SK-N-SH (cell line): ENCODE data around the gene ASCC2. TPM values are rescaled to one million over a fixed set of nuclear protein-coding genes. Genes with fewer than 3 reads are reported as not detected.

Experiments used
- CTCF ChIA-PET: fragments of 300-600, 350-600 bp; formaldehyde crosslinking; extraction: SDS; loops from one replicate; lab custom pipeline; 2021; lab: Yijun Ruan, JAX
- POLR2A ChIA-PET: fragments of 350-600 bp; sonication (Branson Sonifier 250); formaldehyde crosslinking; extraction: SDS; loops from one replicate; lab custom pipeline; 2020; ENCODE audit warnings: antibody characterized with exemption, inconsistent platforms; lab: Yijun Ruan, JAX
- DNase-seq: peaks from one replicate; pipeline ENCODE4 v3.0.0; 2012
- H2AFZ ChIP-seq: fragments of 200-600 bp; sonication (generic); 2 replicates; pipeline ENCODE4 v1.8.1; 2016; ENCODE audit warnings: antibody characterized with exemption, mild to moderate bottlenecking, low read depth
- H3F3A ChIP-seq: fragments of 200-600 bp; sonication (generic); replicated peaks from 2 replicates; pipeline ENCODE3; 2016; ENCODE audit warnings: antibody characterized with exemption, mild to moderate bottlenecking; ENCODE audit not compliant: insufficient read depth
- H3K27ac ChIP-seq, 2 experiments: fragments of 200-500 bp in 1 of 2; fragments of 200-600 bp in 1 of 2; sonication (Bioruptor generic) in 1 of 2; sonication (generic), shearing (Covaris generic) in 1 of 2; 2 replicates each; pipeline versions ENCODE4 v1.5.1 to v1.6.1; 2014 to 2016; ENCODE audit warnings: low read depth in 2 of 2, inconsistent platforms in 1 of 2, low read length in 1 of 2, mild to moderate bottlenecking in 1 of 2, mixed read lengths in 1 of 2
- H3K27me3 ChIP-seq: fragments of 200-600 bp; sonication (generic), shearing (Covaris generic); 2 replicates; pipeline ENCODE4 v1.6.1; 2016; ENCODE audit warnings: mixed run types; ENCODE audit not compliant: insufficient read depth
- H3K36me3 ChIP-seq, 2 experiments: fragments of 200-500 bp in 1 of 2; fragments of 200-600 bp in 1 of 2; sonication (Bioruptor generic) in 1 of 2; sonication (generic) in 1 of 2; replicated peaks in 1 of 2; 2 replicates each; pipeline versions ENCODE3 to v1.5.1; 2014 to 2016; ENCODE audit warnings: low read length in 1 of 2, mild to moderate bottlenecking in 1 of 2; ENCODE audit not compliant: insufficient read depth in 2 of 2, control insufficient read depth in 1 of 2
- H3K4me1 ChIP-seq, 2 experiments: fragments of 200-500 bp in 1 of 2; fragments of 200-600 bp in 1 of 2; sonication (Bioruptor generic) in 1 of 2; sonication (generic), shearing (Covaris generic) in 1 of 2; 2 replicates each; pipeline versions ENCODE4 v1.5.1 to v1.6.1; 2014 to 2016; ENCODE audit warnings: low read depth in 1 of 2, low read length in 1 of 2, mixed run types in 1 of 2; ENCODE audit not compliant: insufficient read depth in 2 of 2, control insufficient read depth in 1 of 2
- H3K4me2 ChIP-seq: fragments of 200-600 bp; sonication (generic), shearing (Covaris generic); 2 replicates; pipeline ENCODE4 v1.6.1; 2017; ENCODE audit warnings: mixed run types
- H3K4me3 ChIP-seq, 2 experiments: fragments of 200-500 bp in 1 of 2; fragments of 200-600 bp in 1 of 2; sonication (Bioruptor generic) in 1 of 2; sonication (generic), shearing (Covaris generic) in 1 of 2; 2 replicates each; pipeline versions ENCODE4 v1.5.1 to v1.8.1; 2014 to 2016; ENCODE audit warnings: low read depth in 2 of 2, inconsistent platforms in 1 of 2, low read length in 1 of 2, mild to moderate bottlenecking in 1 of 2, mixed read lengths in 1 of 2, moderate library complexity in 1 of 2
- H3K79me2 ChIP-seq: fragments of 200-600 bp; sonication (generic); 2 replicates; pipeline ENCODE4 v1.8.1; 2017; ENCODE audit warnings: mild to moderate bottlenecking; ENCODE audit not compliant: insufficient read depth
- H3K9ac ChIP-seq: fragments of 200-600 bp; sonication (generic); 2 replicates; pipeline ENCODE4 v1.6.1; 2017; ENCODE audit warnings: mixed run types
- H3K9me2 ChIP-seq: fragments of 200-600 bp; sonication (generic); 2 replicates; pipeline ENCODE4 v1.6.1; 2017; ENCODE audit warnings: mixed run types
- H3K9me3 ChIP-seq: fragments of 200-600 bp; sonication (generic); 2 replicates; pipeline ENCODE4 v1.6.1; 2017; ENCODE audit warnings: mixed run types, mild to moderate bottlenecking, moderate library complexity
- H4K20me1 ChIP-seq: fragments of 200-600 bp; sonication (generic); 2 replicates; pipeline ENCODE4 v1.6.1; 2017; ENCODE audit warnings: mild to moderate bottlenecking, mixed run types; ENCODE audit not compliant: insufficient read depth
- FOXJ3 ChIP-seq: sonication (generic); formaldehyde crosslinking; IDR thresholded peaks from 2 replicates; pipeline ENCODE4 v1.5.1; 2020; ENCODE audit warnings: mild to moderate bottlenecking, missing genetic modification reagents
- GABPA ChIP-seq: IDR thresholded peaks from 2 replicates; pipeline ENCODE4 v1.4.0; 2012; ENCODE audit warnings: low read depth, mild to moderate bottlenecking
- GATA2 ChIP-seq: sonication (generic); formaldehyde crosslinking; IDR thresholded peaks from 2 replicates; pipeline ENCODE4 v1.5.0; 2020; ENCODE audit warnings: mild to moderate bottlenecking, missing genetic modification reagents
- JUND ChIP-seq: IDR thresholded peaks from 2 replicates; pipeline ENCODE4 v1.4.0; 2012
- MXI1 ChIP-seq: IDR thresholded peaks from 2 replicates; pipeline ENCODE4 v1.6.1; 2012; ENCODE audit warnings: mild to moderate bottlenecking, low read depth, low read length, improper control_type of control experiment
- POLR2AphosphoS5 ChIP-seq: IDR thresholded peaks from 2 replicates; pipeline ENCODE4 v1.6.1; 2012; ENCODE audit warnings: low read depth, low read length
- RCOR1 ChIP-seq: fragments of 150-350 bp; IDR thresholded peaks from 2 replicates; pipeline ENCODE4 v1.6.1; 2017; ENCODE audit warnings: antibody characterized with exemption, low read length
- SIN3A ChIP-seq: IDR thresholded peaks from 2 replicates; pipeline ENCODE4 v1.6.1; 2012; ENCODE audit warnings: low read depth, mild to moderate bottlenecking, low read length, moderate library complexity, borderline replicate concordance
- TAF1 ChIP-seq: IDR thresholded peaks from 2 replicates; pipeline ENCODE4 v1.6.1; 2012; ENCODE audit warnings: low read depth, mild to moderate bottlenecking, low read length, moderate library complexity, borderline replicate concordance
- USF1 ChIP-seq: IDR thresholded peaks from 2 replicates; pipeline ENCODE4 v1.4.0; 2012; ENCODE audit warnings: low read depth, borderline replicate concordance
- USF2 ChIP-seq: fragments of 150-350 bp; IDR thresholded peaks from 2 replicates; pipeline ENCODE4 v1.6.1; 2017; ENCODE audit warnings: antibody characterized with exemption, low read length, low read depth, borderline replicate concordance
- YY1 ChIP-seq: IDR thresholded peaks from 2 replicates; pipeline ENCODE4 v1.4.0; 2012; ENCODE audit warnings: low read depth, mild to moderate bottlenecking
- ZBTB33 ChIP-seq: IDR thresholded peaks from 2 replicates; pipeline ENCODE4 v1.4.0; 2012; ENCODE audit warnings: low read depth, borderline replicate concordance
- WGBS: methylation state at CpG from one replicate; pipeline ENCODE4 v1.1.6; 2017; ENCODE audit warnings: low lambda C conversion rate; 5-methylcytosine and 5-hydroxymethylcytosine counted together
- polyA plus RNA-seq, 3 experiments: library from polyadenylated mRNA; depleted of rRNA; stranded (reverse); fragments of >200 nt; gene quantifications; 2 replicates each; pipeline ENCODE4 v1.2.3, GENCODE V29; 2012

ASCC2 gene
- polyA plus RNA-seq, 1 of the 3 experiments (the other 2 are of a cell fraction), result 82.0 TPM

GRCh38 chr22:29788339-29789279 is 49.5 kb downstream of the ASCC2 start:
- Histone ChIP-seq H3K9me3 (no peaks in the 10 kb centered on the region), H3K36me3 (peaks cover 20 to 51% of the 10 kb centered on the region in 2 experiments), H3K9me2 (no peaks in the 10 kb centered on the region), H3K4me3 (no peak overlapping the region), H3K4me1 (no peaks in the 10 kb centered on the region), H4K20me1 (no peaks in the 10 kb centered on the region), H3K9ac (no peak overlapping the region), H2AFZ (no peak overlapping the region), H3K79me2 (no peaks in the 10 kb centered on the region), H3K27me3 (no peaks in the 10 kb centered on the region), H3K4me2 (no peak overlapping the region), H3F3A (peaks cover 5% of the 10 kb centered on the region), H3K27ac (no peak overlapping the region)
- WGBS, result 93% methylated on average over 23 of the region's 27 CpGs
- ChIA-PET POLR2A (no interaction called here), CTCF (interaction anchor here (0.8 to 1.8 kb wide), 2 partner anchors 99 to 217 kb away, joined by 3 to 6 read pairs; no protein-coding TSS in a partner anchor)
- TF ChIP-seq YY1, result no peak
- TF ChIP-seq ZBTB33, result no peak
- no peak for TF ChIP-seq MXI1
- no peak for TF ChIP-seq SIN3A
- no peak for TF ChIP-seq TAF1
- TF ChIP-seq USF1, result no peak
- TF ChIP-seq GATA2 (CRISPR knock-in tag), result no peak
- no peak for DNase-seq

GRCh38 chr22:29787371-29787980 is 50.6 kb downstream of the ASCC2 start:
- WGBS, result 91% methylated on average over 9 of the region's 9 CpGs
- H3K36me3 ChIP-seq, result peaks cover 13 to 44% of the 10 kb centered on the region in 2 experiments
- CTCF ChIA-PET, result interaction anchor here (0.7 kb wide), 1 partner anchor 35 kb away, joined by 4 read pairs; no protein-coding TSS in a partner anchor

More at GRCh38 chr22:29787371-29787980, 50.6 kb downstream of the ASCC2 start:
- DNase-seq, result no peak
- TF ChIP-seq POLR2AphosphoS5 (no peak), RCOR1 (no peak), JUND (no peak), USF2 (no peak), GABPA (no peak), FOXJ3 (CRISPR knock-in tag) (no peak)
- TF ChIP-seq, all 33 proteins: peak for 0
- no peak overlapping the region for H3K4me2 ChIP-seq
- no peak overlapping the region for H3K9ac ChIP-seq
- no peaks in the 10 kb centered on the region for H3K9me2 ChIP-seq
- H3K27me3 ChIP-seq, result no peaks in the 10 kb centered on the region
- H3F3A ChIP-seq, result peaks cover 5% of the 10 kb centered on the region
- no peak overlapping the region for H3K27ac ChIP-seq
- H4K20me1 ChIP-seq, result no peaks in the 10 kb centered on the region
- H3K4me1 ChIP-seq, result no peaks in the 10 kb centered on the region
- no peaks in the 10 kb centered on the region for H3K79me2 ChIP-seq
- no peaks in the 10 kb centered on the region for H3K9me3 ChIP-seq
- no peak overlapping the region for H2AFZ ChIP-seq
- no peak overlapping the region for H3K4me3 ChIP-seq
- POLR2A ChIA-PET, result no interaction called here
